ENCODE data around the gene ECM2. TPM values are rescaled to one million over a fixed set of nuclear protein-coding genes. Genes with fewer than 3 reads are reported as not detected.

Gene ECM2
- total RNA-seq, 4 donors from 2014 or later: 3.1 to 6.1 (median 4.3) TPM

- no peaks in the 10 kb centered on the region for H3K36me3 ChIP-seq
- peaks cover 60% of the 10 kb centered on the region for H3K4me1 ChIP-seq
- H3K27me3 ChIP-seq: no peaks in the 10 kb centered on the region
- 60% methylated on average over 4 of the region's 4 CpGs for WGBS
- no peaks in the 10 kb centered on the region for H3K9me3 ChIP-seq
- TF ChIP-seq POLR2AphosphoS5 (IDR thresholded peaks at IDR 0.05): no peak
- TF ChIP-seq EP300 (IDR thresholded peaks at IDR 0.05): no peak
- TF ChIP-seq POLR2A (IDR thresholded peaks at IDR 0.05): no peak
- TF ChIP-seq CTCF (IDR thresholded peaks at IDR 0.05): no peak
- no peak overlapping the region for H3K4me3 ChIP-seq
- DNase-seq (ENCODE audit: low spot score in 2 of 2): no peak
- H3K27ac ChIP-seq: peak overlapping the region; percentile 84
Measured at GRCh38 chr9:92507496-92507895, 28.3 kb downstream of the ECM2 start.

- TF ChIP-seq POLR2A (IDR thresholded peaks at IDR 0.05) (no peak), CTCF (IDR thresholded peaks at IDR 0.05) (no peak), EP300 (IDR thresholded peaks at IDR 0.05) (no peak), POLR2AphosphoS5 (IDR thresholded peaks at IDR 0.05) (no peak)
- Histone ChIP-seq H3K9me3 (no peaks in the 10 kb centered on the region), H3K4me1 (peaks cover 63% of the 10 kb centered on the region), H3K36me3 (no peaks in the 10 kb centered on the region), H3K4me3 (no peak overlapping the region), H3K27ac (peak overlapping the region; percentile 84), H3K27me3 (no peaks in the 10 kb centered on the region)
- DNase-seq (ENCODE audit: low spot score in 2 of 2): no peak
- 88% methylated on average over 2 of the region's 2 CpGs for WGBS
Measured at GRCh38 chr9:92507005-92507404, 28.8 kb downstream of the ECM2 start.

- Histone ChIP-seq H3K4me3 (no peak overlapping the region), H3K27me3 (no peaks in the 10 kb centered on the region), H3K9me3 (no peaks in the 10 kb centered on the region), H3K36me3 (no peaks in the 10 kb centered on the region), H3K27ac (peak overlapping the region; percentile 84), H3K4me1 (peaks cover 60% of the 10 kb centered on the region)
- whole genome bisulfite sequencing: 27% methylated on average over 3 of the region's 3 CpGs
- TF ChIP-seq POLR2AphosphoS5 (IDR thresholded peaks at IDR 0.05): peak in 2 of 3 donors; percentile 32 to 46
- no peak for TF ChIP-seq CTCF (IDR thresholded peaks at IDR 0.05)
- DNase-seq (ENCODE audit: low spot score in 2 of 2): peak in 1 of 2 donors; percentile 71
Measured at GRCh38 chr9:92506184-92506857, 29.5 kb downstream of the ECM2 start.

- DNase-seq (ENCODE audit: low spot score in 2 of 2): no peak
- WGBS: 96% methylated on average over 2 of the region's 2 CpGs
- Histone ChIP-seq H3K4me3 (no peak overlapping the region), H3K27me3 (no peaks in the 10 kb centered on the region), H3K4me1 (peaks cover 61% of the 10 kb centered on the region), H3K27ac (peak overlapping the region; percentile 84), H3K36me3 (no peaks in the 10 kb centered on the region), H3K9me3 (no peaks in the 10 kb centered on the region)
- TF ChIP-seq POLR2A (IDR thresholded peaks at IDR 0.05): no peak
- no peak for TF ChIP-seq POLR2AphosphoS5 (IDR thresholded peaks at IDR 0.05)
- TF ChIP-seq CTCF (IDR thresholded peaks at IDR 0.05): no peak
- no peak for TF ChIP-seq EP300 (IDR thresholded peaks at IDR 0.05)
Measured at GRCh38 chr9:92504881-92505280, 30.9 kb downstream of the ECM2 start.

GRCh38 chr9:92503156-92503555 lies 32.6 kb downstream of the ECM2 start:
- WGBS: 80% methylated on average over 2 of the region's 2 CpGs
- Histone ChIP-seq H3K4me3 (no peak overlapping the region), H3K4me1 (peaks cover 60% of the 10 kb centered on the region)

More at GRCh38 chr9:92503156-92503555, 32.6 kb downstream of the ECM2 start:
- Histone ChIP-seq H3K27me3 (no peaks in the 10 kb centered on the region), H3K27ac (no peak overlapping the region), H3K9me3 (no peaks in the 10 kb centered on the region), H3K36me3 (no peaks in the 10 kb centered on the region)
- DNase-seq (ENCODE audit: low spot score in 2 of 2): no peak
- TF ChIP-seq POLR2A (IDR thresholded peaks at IDR 0.05) (no peak), CTCF (IDR thresholded peaks at IDR 0.05) (no peak), EP300 (IDR thresholded peaks at IDR 0.05) (no peak), POLR2AphosphoS5 (IDR thresholded peaks at IDR 0.05) (no peak)
